ENCODE data around the gene ACTN4.

The ACTN4 gene

GRCh38 chr19:38642176-38642575, 5.3 kb upstream of the ACTN4 start:
- no peak for TF ChIP-seq CTCF (IDR thresholded peaks at IDR 0.05; ENCODE audit: extremely low read depth, missing control alignments)
- DNase-seq (ENCODE audit: low spot score): no peak

GRCh38 chr19:38644719-38645118, 2.7 kb upstream of the ACTN4 start:
- no peak for DNase-seq (ENCODE audit: low spot score)
- no peak for TF ChIP-seq CTCF (IDR thresholded peaks at IDR 0.05; ENCODE audit: extremely low read depth, missing control alignments)

- no peak for TF ChIP-seq CTCF (IDR thresholded peaks at IDR 0.05; ENCODE audit: extremely low read depth, missing control alignments)
- DNase-seq (ENCODE audit: low spot score): no peak
These were observed 718 bp downstream of the ACTN4 start for GRCh38 chr19:38647966-38648768.

- DNase-seq (ENCODE audit: low spot score): no peak
- TF ChIP-seq CTCF (IDR thresholded peaks at IDR 0.05; ENCODE audit: extremely low read depth, missing control alignments): no peak
These were observed 1.4 kb downstream of the ACTN4 start for GRCh38 chr19:38648769-38649304.

- no peak for TF ChIP-seq CTCF (IDR thresholded peaks at IDR 0.05; ENCODE audit: extremely low read depth, missing control alignments)
- DNase-seq (ENCODE audit: low spot score): no peak
These were observed 2.1 kb downstream of the ACTN4 start for GRCh38 chr19:38649305-38650171.

GRCh38 chr19:38650172-38650775, 2.8 kb downstream of the ACTN4 start:
- no peak for TF ChIP-seq CTCF (IDR thresholded peaks at IDR 0.05; ENCODE audit: extremely low read depth, missing control alignments)
- no peak for DNase-seq (ENCODE audit: low spot score)

Data from GM20000 (cell line).